Sigmoid colon (tissue), 7 donors: ENCODE results near the gene MED13L. TPM values are rescaled to one million over a fixed set of nuclear protein-coding genes. Genes with fewer than 3 reads are reported as not detected.
"Not testable (repeated sequence)": the region's sequence is repeated elsewhere in the genome, so short reads cannot be mapped to it uniquely, and the experiment has no call there.

Source experiments
- DNase-seq: peaks from one replicate; pipeline ENCODE4 v3.0.0-alpha.2; 2019
- H3K27ac ChIP-seq, 4 donors: fragments of 200-600 bp; sonication (generic); one replicate each; pipeline ENCODE4 v1.5.1; 2016 to 2019; ENCODE audit warnings: mild to moderate bottlenecking in 1 of 4
- H3K27me3 ChIP-seq, 3 donors: fragments of 200-600 bp; sonication (generic); one replicate each; pipeline ENCODE4 v1.5.1; 2019; ENCODE audit warnings: mild to moderate bottlenecking in 1 of 3
- H3K36me3 ChIP-seq, 4 donors: fragments of 200-600 bp; sonication (generic); one replicate each; pipeline ENCODE4 v1.5.1; 2016 to 2019
- H3K4me1 ChIP-seq, 4 donors: fragments of 200-600 bp; sonication (generic); one replicate each; pipeline ENCODE4 v1.5.1; 2017 to 2019
- H3K4me3 ChIP-seq, 4 donors: fragments of 200-600 bp; sonication (generic); one replicate each; pipeline ENCODE4 v1.5.1; 2017 to 2019; ENCODE audit warnings: mild to moderate bottlenecking in 2 of 4, moderate library complexity in 1 of 4
- H3K9me3 ChIP-seq, 4 donors: fragments of 200-600 bp in 3 of 4; sonication (generic) in 3 of 4; one replicate each; pipeline versions ENCODE4 v1.5.1 to v1.6.1; 2013 to 2019
- EP300 ChIP-seq, 4 donors: sonication (generic); formaldehyde crosslinking; IDR thresholded peaks; one replicate each; pipeline ENCODE4 v1.6.1; 2017; ENCODE audit warnings: antibody characterized with exemption in 4 of 4
- POLR2A ChIP-seq, 2 donors: fragments of 450-650 bp; IDR thresholded peaks; one replicate each; pipeline ENCODE4 v1.6.1; 2016; ENCODE audit warnings: antibody characterized with exemption in 2 of 2, mild to moderate bottlenecking in 2 of 2, moderate library complexity in 2 of 2
- POLR2AphosphoS5 ChIP-seq, 4 donors: sonication (generic); formaldehyde crosslinking; IDR thresholded peaks; one replicate each; pipeline ENCODE4 v1.6.1; 2017; ENCODE audit warnings: antibody characterized with exemption in 4 of 4
- WGBS, 2 donors: extraction: QIAGEN DNeasy Blood & Tissue Kit; methylation state at CpG; one replicate each; pipeline ENCODE4 v1.1.7; 2013; 5-methylcytosine and 5-hydroxymethylcytosine counted together
- intact Hi-C: fragments of 100-400 bp; cut with DNase I; formaldehyde crosslinking; loops from one replicate; pipeline ENCODE4 v1.15.1; 2023
- polyA plus RNA-seq, 3 donors: library from polyadenylated mRNA; stranded (reverse); fragments of 200-250 nt; gene quantifications; one replicate each; pipeline ENCODE4 v1.2.3, GENCODE V29; 2013
- total RNA-seq, 4 donors: library from RNA; depleted of rRNA; stranded (reverse); fragments of >200 nt; gene quantifications; one replicate each; pipeline ENCODE4 v1.1.0, GENCODE V29; 2016
- TF ChIP-seq, protein P1 (sequence below), 4 experiments: fragments of 450-650 bp in 3 of 4; fragments of 200-600 bp in 1 of 4; IDR thresholded peaks; one replicate each; pipeline ENCODE4 v1.5.1; 2016 to 2019; ENCODE audit warnings: antibody characterized with exemption in 4 of 4, mild to moderate bottlenecking in 3 of 4, moderate library complexity in 2 of 4
- donor health status: healthy with polysubstance abuse.
- donor health status: Bipolar disorder and iron deficiency.
- donor health status: healthy.

MED13L gene
- total and polyA plus RNA-seq, 7 donors, result 12.5 to 246 (median 151) TPM

DNA sequence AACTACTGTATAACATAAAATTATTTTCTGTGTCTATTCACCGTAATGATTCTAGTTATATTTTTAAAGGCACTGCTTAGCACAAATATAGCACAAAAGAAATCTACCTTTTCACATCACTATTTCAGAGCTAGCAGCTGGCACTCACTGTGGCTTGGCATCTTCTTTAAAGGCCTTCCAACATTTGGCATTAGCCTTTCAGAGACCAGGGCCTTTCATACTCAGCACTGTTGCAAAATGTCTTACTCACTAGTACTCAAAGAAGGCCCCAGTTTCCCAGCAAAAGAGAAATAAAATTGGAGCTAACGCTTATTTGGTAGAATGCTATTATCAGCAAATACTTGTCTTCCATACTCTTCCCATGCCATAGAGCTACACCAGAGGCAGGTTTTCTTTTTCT lies 238.4 kb downstream of the MED13L start:
- TF ChIP-seq POLR2A (IDR thresholded peaks at IDR 0.05) (no peak), POLR2AphosphoS5 (IDR thresholded peaks at IDR 0.05) (no peak), EP300 (IDR thresholded peaks at IDR 0.05) (no peak)
- TF ChIP-seq, protein P1, sequence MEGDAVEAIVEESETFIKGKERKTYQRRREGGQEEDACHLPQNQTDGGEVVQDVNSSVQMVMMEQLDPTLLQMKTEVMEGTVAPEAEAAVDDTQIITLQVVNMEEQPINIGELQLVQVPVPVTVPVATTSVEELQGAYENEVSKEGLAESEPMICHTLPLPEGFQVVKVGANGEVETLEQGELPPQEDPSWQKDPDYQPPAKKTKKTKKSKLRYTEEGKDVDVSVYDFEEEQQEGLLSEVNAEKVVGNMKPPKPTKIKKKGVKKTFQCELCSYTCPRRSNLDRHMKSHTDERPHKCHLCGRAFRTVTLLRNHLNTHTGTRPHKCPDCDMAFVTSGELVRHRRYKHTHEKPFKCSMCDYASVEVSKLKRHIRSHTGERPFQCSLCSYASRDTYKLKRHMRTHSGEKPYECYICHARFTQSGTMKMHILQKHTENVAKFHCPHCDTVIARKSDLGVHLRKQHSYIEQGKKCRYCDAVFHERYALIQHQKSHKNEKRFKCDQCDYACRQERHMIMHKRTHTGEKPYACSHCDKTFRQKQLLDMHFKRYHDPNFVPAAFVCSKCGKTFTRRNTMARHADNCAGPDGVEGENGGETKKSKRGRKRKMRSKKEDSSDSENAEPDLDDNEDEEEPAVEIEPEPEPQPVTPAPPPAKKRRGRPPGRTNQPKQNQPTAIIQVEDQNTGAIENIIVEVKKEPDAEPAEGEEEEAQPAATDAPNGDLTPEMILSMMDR (IDR thresholded peaks at IDR 0.05), result no peak
- intact Hi-C loops, result no loop called here
- Histone ChIP-seq H3K27me3 (no peaks in the 10 kb centered on the region), H3K4me1 (peaks cover 0 to 40% (median 23%) of the 10 kb centered on the region in 4 donors), H3K4me3 (no peak overlapping the region), H3K36me3 (no peaks in the 10 kb centered on the region), H3K9me3 (no peaks in the 10 kb centered on the region), H3K27ac (no peak overlapping the region)
- no peak for DNase-seq
- 96 to 98% methylated on average over 2 of the region's 2 CpGs for WGBS, 2 donors

DNA sequence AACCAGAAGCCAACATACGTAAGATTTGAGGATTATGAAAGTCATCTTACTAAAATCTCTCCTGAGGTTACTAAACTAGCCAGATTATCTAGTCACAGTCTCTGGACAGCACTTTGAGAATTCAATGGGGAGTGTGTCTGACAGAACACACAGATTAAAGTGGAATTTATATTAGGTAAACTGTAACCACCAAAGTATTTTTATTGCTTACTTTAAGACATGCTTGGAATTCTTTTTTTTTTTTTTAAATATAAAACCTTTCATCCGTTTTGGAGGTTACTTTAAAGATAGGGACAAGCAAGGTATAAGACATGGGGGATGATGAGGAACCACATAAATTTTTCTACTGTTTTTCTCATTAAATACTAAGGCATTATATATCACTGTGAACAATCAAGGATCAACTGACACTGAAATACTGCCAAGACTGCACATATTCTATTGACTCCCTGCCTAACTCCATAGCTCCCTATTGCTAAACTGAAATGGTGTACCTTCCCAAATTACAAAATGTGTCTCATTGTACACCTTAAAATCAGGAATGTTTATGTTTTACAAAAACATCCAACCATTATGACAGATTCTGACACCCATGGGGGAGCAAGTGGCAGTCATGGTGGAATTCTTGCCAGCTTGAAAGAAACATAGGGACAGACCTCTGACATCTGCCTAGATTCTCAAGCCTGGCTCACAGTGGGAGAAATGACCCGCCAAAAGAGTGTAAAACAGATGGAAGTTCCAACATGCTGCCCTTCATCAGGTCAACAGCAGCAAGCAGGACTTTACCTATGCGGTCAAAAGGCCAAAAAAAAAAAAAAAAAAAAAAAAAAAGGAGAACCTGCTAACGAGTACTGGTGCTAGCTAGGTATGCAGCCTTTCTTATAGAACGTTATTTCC lies 239.3 kb downstream of the MED13L start:
- intact Hi-C loops, result no loop called here
- H3K4me3 ChIP-seq, result no peak overlapping the region
- H3K27ac ChIP-seq, result peak overlapping the region in 1 of 4 donors; percentile 60
- H3K9me3 ChIP-seq, result no peaks in the 10 kb centered on the region
- WGBS, 2 donors, result 83 to 85% methylated on average over 6 of the region's 6 CpGs
- peaks cover 0 to 32% (median 19%) of the 10 kb centered on the region in 4 donors for H3K4me1 ChIP-seq
- DNase-seq, result no peak
- TF ChIP-seq POLR2AphosphoS5 (IDR thresholded peaks at IDR 0.05), result no peak
- no peak for TF ChIP-seq POLR2A (IDR thresholded peaks at IDR 0.05)
- TF ChIP-seq, protein P1 (IDR thresholded peaks at IDR 0.05), result no peak
- no peak for TF ChIP-seq EP300 (IDR thresholded peaks at IDR 0.05)
- H3K36me3 ChIP-seq, result no peaks in the 10 kb centered on the region
- no peaks in the 10 kb centered on the region for H3K27me3 ChIP-seq

DNA sequence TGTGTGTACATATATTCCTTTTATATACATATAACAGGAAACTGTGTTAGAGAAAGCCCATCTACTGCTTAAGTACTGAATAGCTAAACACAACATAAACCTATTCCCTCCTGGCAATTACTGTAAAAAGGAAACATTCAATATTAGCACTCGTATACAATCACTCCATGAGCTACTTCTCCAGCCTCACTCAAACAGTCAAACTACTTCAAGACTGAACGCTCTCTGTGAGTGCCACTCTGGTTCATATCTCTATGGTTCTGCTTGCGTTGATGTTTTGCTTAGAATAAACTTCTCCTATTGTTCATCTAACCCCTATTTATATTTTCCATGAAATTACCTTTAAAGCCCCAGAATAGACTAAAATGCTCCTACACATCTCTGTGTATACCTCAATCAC lies 243.7 kb downstream of the MED13L start:
- TF ChIP-seq EP300 (IDR thresholded peaks at IDR 0.05) (no peak), POLR2AphosphoS5 (IDR thresholded peaks at IDR 0.05) (no peak), POLR2A (IDR thresholded peaks at IDR 0.05) (no peak)
- TF ChIP-seq, protein P1 (IDR thresholded peaks at IDR 0.05), result no peak
- intact Hi-C loops, result no loop called here
- 90 to 93% methylated on average over 3 of the region's 3 CpGs for WGBS, 2 donors
- Histone ChIP-seq H3K27ac (no peak overlapping the region), H3K27me3 (no peaks in the 10 kb centered on the region), H3K4me1 (peaks cover 0 to 16% (median 6%) of the 10 kb centered on the region in 4 donors), H3K36me3 (no peaks in the 10 kb centered on the region), H3K4me3 (no peak overlapping the region), H3K9me3 (no peaks in the 10 kb centered on the region)
- DNase-seq, result no peak

DNA sequence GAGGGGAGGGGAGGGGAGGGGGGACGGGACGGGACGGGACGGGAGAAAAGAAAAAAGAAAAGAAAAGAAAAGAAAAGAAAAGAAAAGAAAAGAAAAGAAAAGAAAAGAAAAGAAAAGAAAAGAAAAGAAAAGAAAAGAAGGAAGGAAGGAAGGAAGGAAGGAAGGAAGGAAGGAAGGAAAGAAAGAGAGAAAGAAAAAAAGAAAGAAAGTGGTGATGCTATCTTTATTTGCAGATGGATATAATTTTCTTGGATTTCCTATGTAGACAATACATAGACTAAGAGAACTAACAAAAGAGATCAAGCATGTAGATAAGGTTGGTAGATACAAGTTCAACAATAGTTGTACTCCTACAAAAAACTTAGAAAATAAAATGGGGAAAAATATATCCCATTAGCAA lies 245.9 kb downstream of the MED13L start:
- intact Hi-C loops, H3K27ac ChIP-seq, H3K27me3 ChIP-seq, H3K9me3 ChIP-seq, H3K4me1 ChIP-seq, H3K4me3 ChIP-seq, DNase-seq, H3K36me3 ChIP-seq: not testable (repeated sequence)
- WGBS, 2 donors, result 98 to 99% methylated on average over 4 of the region's 4 CpGs

DNA sequence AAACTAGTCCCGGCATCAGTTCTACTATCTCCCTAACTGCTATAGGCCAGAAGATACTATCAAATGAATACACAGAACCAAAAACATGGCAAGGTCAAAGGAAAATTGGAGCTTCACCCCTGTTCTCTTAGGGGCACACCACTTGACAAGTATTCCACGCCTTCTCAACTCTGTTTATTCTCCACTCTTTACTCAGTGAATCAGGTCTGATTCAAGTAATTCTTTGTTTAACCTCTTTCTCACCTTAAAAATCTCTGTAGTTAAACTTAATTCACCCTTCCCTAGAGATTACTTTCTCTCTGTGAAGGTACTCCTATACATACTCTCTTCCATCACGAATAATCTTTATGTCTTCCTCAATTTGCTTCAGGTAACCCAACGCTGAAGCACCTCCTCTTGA lies 248.9 kb downstream of the MED13L start:
- TF ChIP-seq, protein P1 (IDR thresholded peaks at IDR 0.05), result no peak
- TF ChIP-seq EP300 (IDR thresholded peaks at IDR 0.05) (no peak), POLR2AphosphoS5 (IDR thresholded peaks at IDR 0.05) (no peak), POLR2A (IDR thresholded peaks at IDR 0.05) (no peak)

More for the DNA sequence above, 248.9 kb downstream of the MED13L start:
- Histone ChIP-seq H3K4me1 (peaks cover 0 to 17% (median 7%) of the 10 kb centered on the region in 4 donors), H3K36me3 (no peaks in the 10 kb centered on the region), H3K4me3 (no peak overlapping the region), H3K27me3 (no peaks in the 10 kb centered on the region), H3K9me3 (no peaks in the 10 kb centered on the region), H3K27ac (no peak overlapping the region)
- DNase-seq, result no peak
- WGBS, 2 donors, result 94 to 95% methylated on average over 4 of the region's 4 CpGs
- intact Hi-C loops, result no loop called here
